Smooth muscle cell (in vitro differentiated cells): ENCODE data around the gene SLC6A6. TPM values are rescaled to one million over a fixed set of nuclear protein-coding genes. Genes with fewer than 3 reads are reported as not detected.

Experiments
- DNase-seq: peaks from one replicate; lab custom pipeline; 2025; ENCODE audit not compliant: unreplicated experiment; lab: John Stamatoyannopoulos, UW
- H2AFZ ChIP-seq: fragments of 200-600 bp; sonication (generic); 2 replicates; pipeline ENCODE4 v1.6.0; 2016; ENCODE audit warnings: antibody characterized with exemption, low read depth, mild to moderate bottlenecking
- H3F3A ChIP-seq: fragments of 200-600 bp; sonication (generic); 2 replicates; pipeline ENCODE4 v1.6.0; 2017; ENCODE audit warnings: antibody characterized with exemption, low read depth
- H3K27ac ChIP-seq: fragments of 200-600 bp; sonication (generic); 2 replicates; pipeline ENCODE4 v1.5.1; 2016; ENCODE audit warnings: low read depth, mild to moderate bottlenecking
- H3K27me3 ChIP-seq: fragments of 200-600 bp; sonication (generic); 2 replicates; pipeline ENCODE4 v1.6.1; 2016; ENCODE audit warnings: low read depth, mild to moderate bottlenecking
- H3K36me3 ChIP-seq: fragments of 200-600 bp; sonication (generic); 2 replicates; pipeline ENCODE4 v1.5.1; 2016; ENCODE audit warnings: low read depth
- H3K4me1 ChIP-seq: fragments of 200-600 bp; sonication (generic); 2 replicates; pipeline ENCODE4 v1.5.1; 2016; ENCODE audit warnings: low read depth
- H3K4me2 ChIP-seq: fragments of 200-600 bp; sonication (generic); 2 replicates; pipeline ENCODE4 v1.6.0; 2016; ENCODE audit warnings: mild to moderate bottlenecking
- H3K4me3 ChIP-seq: fragments of 200-600 bp; sonication (generic); 2 replicates; pipeline ENCODE4 v1.5.1; 2016; ENCODE audit warnings: mild to moderate bottlenecking
- H3K79me2 ChIP-seq: fragments of 200-600 bp; sonication (generic); 2 replicates; pipeline ENCODE4 v1.6.0; 2016; ENCODE audit warnings: low read depth, mild to moderate bottlenecking
- H3K9ac ChIP-seq: fragments of 200-600 bp; sonication (generic); 2 replicates; pipeline ENCODE4 v1.6.0; 2016; ENCODE audit warnings: low read depth
- H3K9me3 ChIP-seq: fragments of 200-600 bp; sonication (generic); replicated peaks from 2 replicates; pipeline ENCODE4 v1.5.1; 2016; ENCODE audit warnings: low read depth
- H4K20me1 ChIP-seq: fragments of 200-600 bp; sonication (generic); 2 replicates; pipeline ENCODE4 v1.6.0; 2016; ENCODE audit warnings: low read depth
- CTCF ChIP-seq: fragments of 200-600 bp; sonication (generic); IDR thresholded peaks from 2 replicates; pipeline ENCODE4 v1.5.1; 2017; ENCODE audit warnings: borderline replicate concordance, mild to moderate bottlenecking, antibody characterized with exemption; ENCODE audit not compliant: insufficient read depth, poor library complexity, severe bottlenecking
- WGBS: methylation state at CpG from one replicate; pipeline ENCODE4 v1.1.7; 2016; ENCODE audit warnings: low lambda C conversion rate; 5-methylcytosine and 5-hydroxymethylcytosine counted together
- polyA plus RNA-seq: library from polyadenylated mRNA; unstranded; fragments of >200 nt; fragmentation: Nextera tagmentation; extraction: Ambion mirVana; gene quantifications from 2 replicates; pipeline ENCODE4 v1.2.1, GENCODE V29; 2016
- total RNA-seq: library from RNA; depleted of rRNA; stranded (reverse); fragments of >200 nt; gene quantifications from 2 replicates; pipeline ENCODE4 v1.2.3, GENCODE V29; 2014

SLC6A6 gene
- total and polyA plus RNA-seq, 2 experiments from 2014 or later = 9.4 to 11.7 TPM

- H3K9ac ChIP-seq = peak overlapping the region; percentile 37
- 59% methylated on average over 10 of the region's 10 CpGs for WGBS
- no peaks in the 10 kb centered on the region for H3K36me3 ChIP-seq
- TF ChIP-seq CTCF = no peak
- H3K79me2 ChIP-seq = no peaks in the 10 kb centered on the region
- peaks cover 6% of the 10 kb centered on the region for H3K4me1 ChIP-seq
- peak overlapping the region; percentile 87 for H3K27ac ChIP-seq
- H3K9me3 ChIP-seq = no peaks in the 10 kb centered on the region
- DNase-seq = no peak
- peak overlapping the region; percentile 69 for H3K4me2 ChIP-seq
- H3K4me3 ChIP-seq = no peak overlapping the region
- no peak overlapping the region for H2AFZ ChIP-seq
- peaks cover 3% of the 10 kb centered on the region for H3F3A ChIP-seq
- no peaks in the 10 kb centered on the region for H3K27me3 ChIP-seq
- H4K20me1 ChIP-seq = no peaks in the 10 kb centered on the region
These were observed 29.1 kb downstream of the SLC6A6 start for GRCh38 chr3:14431452-14431916.

GRCh38 chr3:14431917-14432834, 29.8 kb downstream of the SLC6A6 start:
- no peaks in the 10 kb centered on the region for H4K20me1 ChIP-seq
- no peak overlapping the region for H2AFZ ChIP-seq
- DNase-seq = peak; percentile 54
- peaks cover 6% of the 10 kb centered on the region for H3K4me1 ChIP-seq
- H3K27me3 ChIP-seq = no peaks in the 10 kb centered on the region
- H3K9ac ChIP-seq = peak overlapping the region; percentile 72
- H3K27ac ChIP-seq = peak overlapping the region; percentile 87
- no peak for TF ChIP-seq CTCF
- H3F3A ChIP-seq = peaks cover 3% of the 10 kb centered on the region
- peak overlapping the region; percentile 69 for H3K4me2 ChIP-seq
- H3K9me3 ChIP-seq = no peaks in the 10 kb centered on the region
- peaks cover 7% of the 10 kb centered on the region for H3K79me2 ChIP-seq
- no peaks in the 10 kb centered on the region for H3K36me3 ChIP-seq
- no peak overlapping the region for H3K4me3 ChIP-seq
- WGBS = 28% methylated on average over 14 of the region's 14 CpGs

GRCh38 chr3:14433106-14433505, 30.7 kb downstream of the SLC6A6 start:
- Histone ChIP-seq H3K9ac (peak overlapping the region; percentile 72), H3K27me3 (no peaks in the 10 kb centered on the region), H3K4me3 (no peak overlapping the region), H3F3A (peaks cover 3% of the 10 kb centered on the region), H3K27ac (peak overlapping the region; percentile 87), H3K9me3 (no peaks in the 10 kb centered on the region), H2AFZ (no peak overlapping the region), H3K36me3 (no peaks in the 10 kb centered on the region), H4K20me1 (no peaks in the 10 kb centered on the region), H3K79me2 (peaks cover 11% of the 10 kb centered on the region), H3K4me1 (peaks cover 6% of the 10 kb centered on the region), H3K4me2 (peak overlapping the region; percentile 69)
- WGBS = 90% methylated on average over 8 of the region's 8 CpGs
- no peak for DNase-seq
- no peak for TF ChIP-seq CTCF

- Histone ChIP-seq H2AFZ (no peak overlapping the region), H3K4me3 (no peak overlapping the region), H3K79me2 (peaks cover 11% of the 10 kb centered on the region), H4K20me1 (peaks cover 6% of the 10 kb centered on the region), H3K27ac (no peak overlapping the region), H3K36me3 (no peaks in the 10 kb centered on the region), H3F3A (peaks cover 3% of the 10 kb centered on the region), H3K4me2 (no peak overlapping the region), H3K27me3 (no peaks in the 10 kb centered on the region), H3K9ac (no peak overlapping the region), H3K4me1 (peaks cover 6% of the 10 kb centered on the region), H3K9me3 (no peaks in the 10 kb centered on the region)
- TF ChIP-seq CTCF = no peak
- 69% methylated on average over 4 of the region's 4 CpGs for WGBS
- no peak for DNase-seq
These were observed 31.7 kb downstream of the SLC6A6 start for GRCh38 chr3:14434126-14434497.
